Mesenchymal stem cell (in vitro differentiated cells and primary cell): Measurements from ENCODE around the gene NABP1.

ENCODE experiments used
- DNase-seq: peaks from one replicate; pipeline ENCODE4 v3.0.0-alpha.2; 2013
- H2AFZ ChIP-seq: one replicate; pipeline ENCODE4 v1.6.1; 2013; ENCODE audit warnings: low read depth, mild to moderate bottlenecking, control low read depth, inconsistent platforms, low read length, moderate library complexity
- H2AK5ac ChIP-seq: 2 replicates; pipeline ENCODE4 v1.6.1; 2013; ENCODE audit warnings: low read length, moderate library complexity, mild to moderate bottlenecking, inconsistent platforms; ENCODE audit not compliant: severe bottlenecking
- H2BK120ac ChIP-seq: one replicate; pipeline ENCODE4 v1.6.1; 2013; ENCODE audit warnings: low read depth, mild to moderate bottlenecking, inconsistent platforms, low read length, moderate library complexity
- H2BK12ac ChIP-seq, 2 experiments: one replicate each; pipeline ENCODE4 v1.6.1; 2013; ENCODE audit warnings: inconsistent platforms in 2 of 2, low read length in 2 of 2, mild to moderate bottlenecking in 2 of 2, moderate library complexity in 2 of 2, control low read depth in 1 of 2
- H2BK15ac ChIP-seq: one replicate; pipeline ENCODE4 v1.6.1; 2013; ENCODE audit warnings: mild to moderate bottlenecking, low read depth, inconsistent platforms; ENCODE audit not compliant: poor library complexity, severe bottlenecking
- H2BK5ac ChIP-seq: 2 replicates; pipeline ENCODE4 v1.6.1; 2013; ENCODE audit warnings: low read depth, mild to moderate bottlenecking, low read length, control low read depth, inconsistent platforms; ENCODE audit not compliant: poor library complexity, severe bottlenecking
- H3K14ac ChIP-seq, 2 experiments: one replicate each; pipeline ENCODE4 v1.6.1; 2013; ENCODE audit warnings: inconsistent platforms in 2 of 2, low read length in 2 of 2, control low read depth in 1 of 2, mild to moderate bottlenecking in 1 of 2, moderate library complexity in 1 of 2
- H3K18ac ChIP-seq, 2 experiments: one replicate each; pipeline ENCODE4 v1.6.1; 2013; ENCODE audit warnings: inconsistent platforms in 2 of 2, low read length in 2 of 2, control low read depth in 1 of 2, low read depth in 1 of 2, mild to moderate bottlenecking in 1 of 2
- H3K23ac ChIP-seq, 2 experiments: one replicate each; pipeline ENCODE4 v1.6.1; 2013; ENCODE audit warnings: inconsistent platforms in 2 of 2, low read length in 2 of 2, mild to moderate bottlenecking in 2 of 2, moderate library complexity in 2 of 2, control low read depth in 1 of 2
- H3K27ac ChIP-seq: 2 replicates; pipeline ENCODE4 v1.5.1; 2013; ENCODE audit warnings: mild to moderate bottlenecking, moderate library complexity, low read length, control low read depth, inconsistent platforms; ENCODE audit not compliant: poor library complexity, severe bottlenecking
- H3K27me3 ChIP-seq, 2 experiments: 2 replicates each; pipeline versions ENCODE4 v1.6.1 to v1.7.0; 2013; ENCODE audit warnings: low read length in 2 of 2, mild to moderate bottlenecking in 2 of 2, moderate library complexity in 2 of 2, control low read depth in 1 of 2, inconsistent platforms in 1 of 2; ENCODE audit not compliant: control insufficient read depth in 1 of 2, insufficient read depth in 1 of 2
- H3K36me3 ChIP-seq, 2 experiments: 2 replicates each; pipeline versions ENCODE4 v1.6.1 to v1.7.0; 2013; ENCODE audit warnings: low read length in 2 of 2, control low read depth in 1 of 2, inconsistent platforms in 1 of 2, low read depth in 1 of 2, mild to moderate bottlenecking in 1 of 2; ENCODE audit not compliant: insufficient read depth in 2 of 2, control insufficient read depth in 1 of 2
- H3K4ac ChIP-seq, 2 experiments: one replicate each; pipeline ENCODE4 v1.6.1; 2013; ENCODE audit warnings: inconsistent platforms in 2 of 2, low read length in 2 of 2, mild to moderate bottlenecking in 2 of 2, moderate library complexity in 2 of 2, control low read depth in 1 of 2, low read depth in 1 of 2
- H3K4me1 ChIP-seq: 2 replicates; pipeline ENCODE4 v1.6.1; 2013; ENCODE audit warnings: low read depth, low read length, control low read depth; ENCODE audit not compliant: control insufficient read depth, insufficient read depth
- H3K4me2 ChIP-seq: 2 replicates; pipeline ENCODE4 v1.6.1; 2013; ENCODE audit warnings: low read length, mild to moderate bottlenecking, inconsistent platforms; ENCODE audit not compliant: poor library complexity, severe bottlenecking
- H3K4me3 ChIP-seq, 2 experiments: 2 replicates each; pipeline versions ENCODE4 v1.5.1 to v1.7.0; 2013; ENCODE audit warnings: low read length in 2 of 2, mild to moderate bottlenecking in 2 of 2, control low read depth in 1 of 2, low read depth in 1 of 2; ENCODE audit not compliant: insufficient read depth in 1 of 2
- H3K79me1 ChIP-seq: replicated peaks from 2 replicates; pipeline ENCODE4 v1.6.1; 2013; ENCODE audit warnings: mild to moderate bottlenecking, control low read depth, low read length, inconsistent platforms; ENCODE audit not compliant: poor library complexity, severe bottlenecking
- H3K9ac ChIP-seq: 2 replicates; pipeline ENCODE4 v1.7.0; 2013; ENCODE audit warnings: mild to moderate bottlenecking, low read length, moderate library complexity
- H3K9me3 ChIP-seq: 2 replicates; pipeline ENCODE4 v1.7.0; 2013; ENCODE audit warnings: mild to moderate bottlenecking, low read length; ENCODE audit not compliant: control insufficient read depth
- H4K8ac ChIP-seq: one replicate; pipeline ENCODE4 v1.6.1; 2013; ENCODE audit warnings: inconsistent platforms, mild to moderate bottlenecking, low read length, moderate library complexity
- H4K91ac ChIP-seq: one replicate; pipeline ENCODE4 v1.6.1; 2013; ENCODE audit warnings: mild to moderate bottlenecking, low read length, inconsistent platforms
- WGBS: methylation state at CpG from one replicate; pipeline ENCODE4 v1.1.7; 2013; ENCODE audit warnings: mixed read lengths; 5-methylcytosine and 5-hydroxymethylcytosine counted together

The NABP1 gene

GRCh38 chr2:191670787-191671186 lies 7.1 kb upstream of the NABP1 start:
- Histone ChIP-seq H3K27me3 (no peaks in the 10 kb centered on the region), H4K8ac (no peak overlapping the region), H3K79me1 (no peaks in the 10 kb centered on the region), H4K91ac (no peak overlapping the region), H3K23ac (no peak overlapping the region), H3K36me3 (no peaks in the 10 kb centered on the region), H2AK5ac (no peak overlapping the region), H2BK12ac (no peak overlapping the region), H2BK15ac (no peak overlapping the region), H3K9me3 (no peaks in the 10 kb centered on the region), H2AFZ (no peak overlapping the region), H3K4ac (no peak overlapping the region), H3K18ac (no peak overlapping the region), H3K9ac (no peak overlapping the region), H2BK120ac (no peak overlapping the region), H2BK5ac (no peak overlapping the region), H3K4me1 (no peaks in the 10 kb centered on the region), H3K14ac (no peak overlapping the region), H3K27ac (no peak overlapping the region), H3K4me2 (no peak overlapping the region), H3K4me3 (no peak overlapping the region)
- DNase-seq: no peak

GRCh38 chr2:191675807-191676721 lies 1.9 kb upstream of the NABP1 start:
- Histone ChIP-seq H3K27me3 (no peaks in the 10 kb centered on the region), H3K9ac (peak overlapping the region; percentile 100), H3K9me3 (no peaks in the 10 kb centered on the region), H4K8ac (no peak overlapping the region), H3K4ac (no peak overlapping the region), H3K27ac (peak overlapping the region; percentile 37), H2AK5ac (no peak overlapping the region), H3K4me3 (no peak overlapping the region), H2BK12ac (no peak overlapping the region), H2BK5ac (no peak overlapping the region), H3K79me1 (no peaks in the 10 kb centered on the region), H3K18ac (peak overlapping the region in 1 of 2 experiments; percentile 86), H2BK15ac (no peak overlapping the region), H3K36me3 (peaks cover 0 to 10% of the 10 kb centered on the region in 2 experiments), H2BK120ac (peak overlapping the region; percentile 6), H3K23ac (no peak overlapping the region), H3K4me1 (no peaks in the 10 kb centered on the region), H2AFZ (no peak overlapping the region), H4K91ac (no peak overlapping the region), H3K4me2 (no peak overlapping the region), H3K14ac (no peak overlapping the region)
- 4% methylated on average over 1 of the region's 3 CpGs for WGBS
- DNase-seq: no peak

GRCh38 chr2:191676790-191677645 lies 918 bp upstream of the NABP1 start:
- peak overlapping the region; percentile 29 to 60 for H3K18ac ChIP-seq
- peak overlapping the region; percentile 100 for H3K9ac ChIP-seq
- H4K91ac ChIP-seq: peak overlapping the region; percentile 44
- no peak overlapping the region for H2BK12ac ChIP-seq
- no peaks in the 10 kb centered on the region for H3K79me1 ChIP-seq
- H2BK5ac ChIP-seq: peak overlapping the region; percentile 75
- peaks cover 0 to 20% of the 10 kb centered on the region in 2 experiments for H3K36me3 ChIP-seq
- peak overlapping the region; percentile 43 to 93 for H3K4me3 ChIP-seq
- peak; percentile 92 for DNase-seq
- no peak overlapping the region for H3K23ac ChIP-seq
- no peaks in the 10 kb centered on the region for H3K27me3 ChIP-seq
- H2AK5ac ChIP-seq: peak overlapping the region; percentile 63
- H3K4ac ChIP-seq: peak overlapping the region in 1 of 2 experiments; percentile 3
- no peak overlapping the region for H2BK15ac ChIP-seq
- no peaks in the 10 kb centered on the region for H3K4me1 ChIP-seq
- 27% methylated on average over 6 of the region's 8 CpGs for WGBS
- no peak overlapping the region for H2BK120ac ChIP-seq
- peak overlapping the region; percentile 72 for H3K4me2 ChIP-seq
- no peaks in the 10 kb centered on the region for H3K9me3 ChIP-seq
- peak overlapping the region; percentile 62 for H4K8ac ChIP-seq
- H2AFZ ChIP-seq: no peak overlapping the region
- H3K27ac ChIP-seq: peak overlapping the region; percentile 93
- H3K14ac ChIP-seq: peak overlapping the region in 1 of 2 experiments; percentile 5
